Measurements from ENCODE around the gene LRP1B. TPM values are rescaled to one million over a fixed set of nuclear protein-coding genes. Genes with fewer than 3 reads are reported as not detected.

Gene LRP1B
- total RNA-seq, 1 donor from 2014 or later: 0.54 TPM

GRCh38 chr2:140624200-140624599 lies 1506.6 kb downstream of the LRP1B start:
- Mint-ChIP-seq H3K27ac (ENCODE audit: unreplicated experiment) (peak overlapping the region; percentile 81), H3K4me1 (no peaks in the 10 kb centered on the region), H3K4me3 (no peak overlapping the region), H3K27me3 (ENCODE audit: low read depth) (no peaks in the 10 kb centered on the region), H3K36me3 (ENCODE audit: low read depth) (no peaks in the 10 kb centered on the region), H3K9me3 (peaks cover 3% of the 10 kb centered on the region)
- TF ChIP-seq CTCF (conservative IDR thresholded peaks at IDR 0.05): no peak
- DNase-seq (ENCODE audit: low read depth, low spot score): no peak

DNA sequence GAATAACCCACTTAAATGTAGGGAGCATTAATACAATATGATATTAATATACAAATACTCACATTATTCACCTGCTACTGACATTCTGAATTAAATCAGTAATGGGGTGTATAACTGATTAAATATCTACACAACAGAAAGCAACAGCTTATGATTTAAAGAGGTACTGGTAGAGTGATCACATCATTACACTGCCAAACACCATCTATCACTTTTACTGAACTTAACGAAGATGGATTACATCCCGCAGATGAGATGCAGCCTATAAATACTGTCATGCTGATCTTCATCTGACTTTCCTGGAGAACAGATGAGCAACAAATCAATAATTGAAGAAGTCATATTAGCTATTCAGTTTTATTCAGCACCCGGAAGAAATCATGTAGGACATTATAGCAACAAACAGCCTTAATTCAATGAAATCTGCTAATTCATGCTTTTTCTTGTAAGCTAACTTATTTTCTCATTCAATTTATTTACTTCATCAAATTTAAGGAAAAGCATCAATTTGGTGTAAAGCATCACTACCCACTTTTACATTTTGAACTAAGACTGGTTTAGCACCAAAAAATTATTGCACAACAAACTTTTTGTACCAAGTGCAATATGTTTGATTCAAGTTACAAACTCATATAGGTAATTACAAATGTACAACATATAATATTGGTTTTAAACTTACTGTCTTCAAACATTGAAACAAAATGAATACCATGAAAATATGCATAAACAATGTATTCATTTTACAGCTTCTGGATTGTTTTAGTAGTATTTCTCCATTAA lies 1509.0 kb downstream of the LRP1B start:
- no peak for TF ChIP-seq CTCF (conservative IDR thresholded peaks at IDR 0.05)
- H3K27me3 Mint-ChIP-seq (ENCODE audit: low read depth): no peaks in the 10 kb centered on the region
- DNase-seq (ENCODE audit: low read depth, low spot score): no peak
- no peaks in the 10 kb centered on the region for H3K9me3 Mint-ChIP-seq
- H3K4me1 Mint-ChIP-seq: no peaks in the 10 kb centered on the region
- H3K27ac Mint-ChIP-seq (ENCODE audit: unreplicated experiment): no peak overlapping the region
- no peaks in the 10 kb centered on the region for H3K36me3 Mint-ChIP-seq (ENCODE audit: low read depth)
- no peak overlapping the region for H3K4me3 Mint-ChIP-seq

- Mint-ChIP-seq H3K4me3 (no peak overlapping the region), H3K27me3 (ENCODE audit: low read depth) (no peaks in the 10 kb centered on the region), H3K9me3 (no peaks in the 10 kb centered on the region), H3K36me3 (ENCODE audit: low read depth) (no peaks in the 10 kb centered on the region), H3K27ac (ENCODE audit: unreplicated experiment) (no peak overlapping the region), H3K4me1 (no peaks in the 10 kb centered on the region)
- no peak for DNase-seq (ENCODE audit: low read depth, low spot score)
- no peak for TF ChIP-seq CTCF (conservative IDR thresholded peaks at IDR 0.05)
Measured at GRCh38 chr2:140604788-140605187, 1526.0 kb downstream of the LRP1B start.

- H3K9me3 Mint-ChIP-seq: no peaks in the 10 kb centered on the region
- H3K27me3 Mint-ChIP-seq (ENCODE audit: low read depth): no peaks in the 10 kb centered on the region
- H3K36me3 Mint-ChIP-seq (ENCODE audit: low read depth): no peaks in the 10 kb centered on the region
- DNase-seq (ENCODE audit: low read depth, low spot score): no peak
- no peak overlapping the region for H3K4me3 Mint-ChIP-seq
- no peaks in the 10 kb centered on the region for H3K4me1 Mint-ChIP-seq
- TF ChIP-seq CTCF (conservative IDR thresholded peaks at IDR 0.05): no peak
- H3K27ac Mint-ChIP-seq (ENCODE audit: unreplicated experiment): no peak overlapping the region
Measured at GRCh38 chr2:140604096-140604495, 1526.7 kb downstream of the LRP1B start.

- DNase-seq (ENCODE audit: low read depth, low spot score): no peak
- TF ChIP-seq CTCF (conservative IDR thresholded peaks at IDR 0.05): no peak
- H3K36me3 Mint-ChIP-seq (ENCODE audit: low read depth): no peaks in the 10 kb centered on the region
- H3K27me3 Mint-ChIP-seq (ENCODE audit: low read depth): no peaks in the 10 kb centered on the region
- H3K27ac Mint-ChIP-seq (ENCODE audit: unreplicated experiment): no peak overlapping the region
- no peaks in the 10 kb centered on the region for H3K9me3 Mint-ChIP-seq
- H3K4me3 Mint-ChIP-seq: no peak overlapping the region
- no peaks in the 10 kb centered on the region for H3K4me1 Mint-ChIP-seq
Measured at GRCh38 chr2:140603416-140603815, 1527.4 kb downstream of the LRP1B start.

Data from neural crest cell (in vitro differentiated cells).